CD4-positive, alpha-beta T cell treated with Interleukin-15 for 4 hours (primary cell): ENCODE results near the gene NFATC2.
"Not testable (repeated sequence)": the region's sequence is repeated elsewhere in the genome, so short reads cannot be mapped to it uniquely, and the experiment has no call there.

Experiments used
- DNase-seq: peaks from one replicate; pipeline ENCODE4 v3.0.0-alpha.2; 2020; ENCODE audit warnings: low spot score

NFATC2 gene

GRCh38 chr20:51494241-51495110, 48.0 kb downstream of the NFATC2 start:
- peak; percentile 33 for DNase-seq

GRCh38 chr20:51493346-51493791, 49.1 kb downstream of the NFATC2 start:
- DNase-seq: no peak

GRCh38 chr20:51492167-51493092, 50.1 kb downstream of the NFATC2 start:
- no peak for DNase-seq

- no peak for DNase-seq
These were observed 51.1 kb downstream of the NFATC2 start for GRCh38 chr20:51491393-51491792.

- no peak for DNase-seq
These were observed 51.9 kb downstream of the NFATC2 start for GRCh38 chr20:51490635-51491034.

- no peak for DNase-seq
These were observed 52.9 kb downstream of the NFATC2 start for GRCh38 chr20:51489611-51490010.

- DNase-seq: no peak
These were observed 54.2 kb downstream of the NFATC2 start for GRCh38 chr20:51488331-51488730.

GRCh38 chr20:51487565-51488268, 54.8 kb downstream of the NFATC2 start:
- DNase-seq: no peak

- no peak for DNase-seq
These were observed 55.4 kb downstream of the NFATC2 start for GRCh38 chr20:51487076-51487475.

- DNase-seq: no peak
These were observed 56.1 kb downstream of the NFATC2 start for GRCh38 chr20:51486197-51487005.

- DNase-seq: no peak
These were observed 57.7 kb downstream of the NFATC2 start for GRCh38 chr20:51484831-51485230.

- DNase-seq: no peak
These were observed 58.2 kb downstream of the NFATC2 start for GRCh38 chr20:51484141-51484815.

- no peak for DNase-seq
These were observed 59.6 kb downstream of the NFATC2 start for GRCh38 chr20:51482836-51483473.

- DNase-seq: peak; percentile 68
These were observed 61.1 kb downstream of the NFATC2 start for GRCh38 chr20:51481341-51481914.

- DNase-seq: peak; percentile 25
These were observed 61.8 kb downstream of the NFATC2 start for GRCh38 chr20:51480507-51481270.

GRCh38 chr20:51476106-51476505, 66.4 kb downstream of the NFATC2 start:
- DNase-seq: not testable (repeated sequence)

GRCh38 chr20:51473771-51474170, 68.7 kb downstream of the NFATC2 start:
- DNase-seq: no peak

GRCh38 chr20:51473256-51473655, 69.3 kb downstream of the NFATC2 start:
- no peak for DNase-seq

- DNase-seq: peak; percentile 74
These were observed 71.6 kb downstream of the NFATC2 start for GRCh38 chr20:51470907-51471411.
